Measurements from ENCODE around the gene CR1L. TPM values are rescaled to one million over a fixed set of nuclear protein-coding genes. Genes with fewer than 3 reads are reported as not detected.

The CR1L gene
- total RNA-seq = under 1 TPM in 1 of 4 donors, not detected in 3; 0.22 TPM

DNA sequence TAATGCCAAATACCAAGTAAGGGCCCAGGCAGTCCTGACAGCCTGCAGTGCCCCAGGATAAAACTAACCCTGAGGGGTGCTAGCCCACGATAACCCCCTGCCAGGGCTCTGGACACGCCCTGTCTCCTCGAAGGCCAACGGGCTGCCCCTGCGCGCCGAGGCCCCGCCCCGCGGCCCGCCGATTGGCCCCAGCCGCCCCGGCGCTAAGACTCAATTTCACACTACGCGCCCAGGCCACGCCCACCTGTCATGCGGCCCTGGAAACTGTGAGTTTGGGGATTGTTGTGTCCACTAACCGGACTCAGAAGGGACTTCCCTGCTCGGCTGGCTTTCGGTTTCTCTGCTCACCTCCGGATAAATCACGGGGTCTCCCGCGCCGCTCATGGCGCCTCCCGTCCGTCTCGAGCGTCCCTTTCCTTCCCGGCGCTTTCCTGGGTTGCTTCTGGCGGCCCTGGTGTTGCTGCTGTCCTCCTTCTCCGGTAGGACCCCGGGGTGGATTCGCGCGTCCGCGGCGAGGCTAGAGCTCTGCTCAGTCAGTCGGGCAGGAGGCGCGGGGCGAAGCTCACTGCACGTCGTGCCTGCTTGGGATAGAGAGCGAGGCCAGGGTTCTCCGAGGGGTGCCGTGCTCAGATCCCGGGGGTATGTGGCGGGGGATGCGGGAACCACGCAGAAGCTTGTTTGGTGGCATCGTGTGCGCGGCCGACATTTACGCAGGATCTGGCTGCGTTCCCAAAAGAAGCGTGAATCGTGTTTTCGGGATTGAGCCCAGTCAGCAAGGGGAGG lies at the start of gene CR1L:
Gene CR1L (plus strand): TSS at position 282 of the 783 bp plus-strand sequence. CDS start 101 bp downstream, at position 383.
- Histone ChIP-seq H3K27ac (no peak within 1 kb of the TSS), H3K27me3 (no peaks in the 10 kb centered on the region), H3K4me3 (replicated peaks in 1 of 3) (peak within 1 kb of the TSS; percentile 7 to 43 (median 8)), H3K36me3 (no peaks in the 10 kb centered on the region), H3K4me1 (peaks cover 0 to 5% of the 10 kb centered on the region in 2 donors), H3K9me3 (no peaks in the 10 kb centered on the region)
- intact Hi-C loops (cut with DNase I) = loop anchor here (10.0 kb wide), 1 partner anchor 160 kb away; no protein-coding TSS in a partner anchor
- TF ChIP-seq POLR2A (IDR thresholded peaks at IDR 0.05) (no peak), CTCF (IDR thresholded peaks at IDR 0.05) (no peak)
- WGBS, 2 donors = 11 to 21% methylated on average over 18 to 30 of the region's 65 CpGs
- DNase-seq = peak; percentile 87

DNA sequence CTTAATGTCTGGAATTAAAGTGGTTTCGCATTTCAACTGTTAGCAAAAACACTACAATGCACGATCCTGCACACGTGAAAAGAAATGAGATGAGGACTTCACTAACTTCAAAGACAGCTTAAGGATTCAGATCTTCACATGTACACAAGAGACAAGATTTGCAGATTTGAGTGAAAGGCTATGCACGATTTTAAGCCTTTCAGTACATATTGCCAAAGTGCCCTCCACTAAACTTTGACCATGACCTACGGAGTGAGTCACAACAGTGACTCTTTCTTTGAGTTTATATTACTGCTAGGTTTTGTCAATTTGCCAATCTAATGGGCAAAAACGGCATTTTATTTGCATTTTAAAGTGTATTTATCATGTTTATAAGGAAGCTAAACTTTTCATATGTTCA lies 41.2 kb upstream of the CR1L start:
- Histone ChIP-seq H3K4me3 (replicated peaks in 1 of 3) (no peak overlapping the region), H3K4me1 (no peaks in the 10 kb centered on the region), H3K27me3 (no peaks in the 10 kb centered on the region), H3K27ac (no peak overlapping the region), H3K9me3 (no peaks in the 10 kb centered on the region), H3K36me3 (no peaks in the 10 kb centered on the region)
- no peak for TF ChIP-seq POLR2A (IDR thresholded peaks at IDR 0.05)
- no peak for TF ChIP-seq CTCF (IDR thresholded peaks at IDR 0.05)
- intact Hi-C loops (cut with DNase I) = no loop called here
- no peak for DNase-seq
- 59 to 61% methylated on average over 6 of the region's 6 CpGs for WGBS, 2 donors

DNA sequence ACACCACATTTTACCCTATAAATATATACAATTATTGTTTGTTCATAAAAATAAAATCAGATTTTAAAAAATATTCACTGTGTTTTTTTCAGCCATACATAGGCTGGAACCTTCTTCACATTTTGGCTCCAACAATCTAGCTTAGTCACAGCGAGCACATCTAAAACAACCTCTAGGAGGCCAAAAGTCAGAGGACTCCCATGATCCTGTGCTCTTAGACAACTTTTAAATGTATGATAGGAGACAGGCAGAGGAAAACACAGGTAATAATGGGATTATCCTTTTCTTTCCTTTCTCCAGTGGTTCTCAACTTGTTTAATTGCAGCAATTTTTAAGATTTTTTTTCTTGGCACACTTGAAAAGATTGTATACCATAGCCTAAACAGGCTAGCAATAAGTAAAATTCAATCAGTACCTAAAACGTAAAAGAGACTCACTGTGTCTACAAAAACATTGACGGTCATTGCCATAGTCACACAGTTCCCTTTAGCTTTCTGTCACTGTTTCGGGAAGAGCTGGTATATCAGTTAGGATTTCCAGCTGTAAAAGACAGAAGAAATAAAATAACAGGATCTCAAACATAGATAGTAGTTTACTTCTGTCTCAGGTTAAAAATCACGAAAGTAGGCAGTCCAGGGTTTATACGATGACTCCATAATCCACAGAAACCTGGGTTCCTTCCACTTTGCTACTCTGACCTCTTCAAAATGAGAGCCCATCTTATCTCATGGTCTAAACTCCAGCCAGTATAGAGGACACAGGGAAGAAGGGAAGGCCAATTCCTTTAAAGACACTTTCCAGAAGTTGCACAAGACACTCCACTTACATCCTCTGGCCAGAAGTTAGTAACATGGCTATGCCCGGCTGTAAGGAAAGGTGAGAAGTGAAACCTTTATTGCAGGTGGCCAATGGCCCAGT lies 39.2 kb upstream of the CR1L start:
- H3K9me3 ChIP-seq = no peaks in the 10 kb centered on the region
- H3K36me3 ChIP-seq = no peaks in the 10 kb centered on the region
- intact Hi-C loops (cut with DNase I) = no loop called here
- TF ChIP-seq POLR2A (IDR thresholded peaks at IDR 0.05) (no peak), CTCF (IDR thresholded peaks at IDR 0.05) (no peak)
- no peak for DNase-seq
- no peak overlapping the region for H3K4me3 ChIP-seq (replicated peaks in 1 of 3)
- H3K27ac ChIP-seq = no peak overlapping the region
- WGBS, 2 donors = 92 to 95% methylated on average over 7 of the region's 7 CpGs
- H3K27me3 ChIP-seq = no peaks in the 10 kb centered on the region
- no peaks in the 10 kb centered on the region for H3K4me1 ChIP-seq

DNA sequence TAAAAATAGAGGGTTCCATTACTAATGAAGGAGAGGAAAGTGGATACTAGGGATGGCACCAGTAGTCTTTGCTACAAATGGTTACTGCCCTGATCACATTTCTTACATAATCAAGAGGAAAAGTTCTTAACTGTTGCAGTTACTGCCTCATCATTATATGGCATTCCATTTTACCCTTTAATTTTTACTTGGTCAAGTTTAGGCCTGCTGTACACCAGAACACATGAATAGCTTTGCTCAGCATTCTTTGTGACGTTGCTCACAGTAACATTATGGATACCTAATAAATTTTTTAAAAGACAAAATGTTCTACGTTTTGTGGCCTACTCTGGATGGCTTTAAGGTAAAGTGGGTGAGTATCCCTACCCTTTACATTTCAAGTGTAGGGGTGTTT lies 38.6 kb upstream of the CR1L start:
- Histone ChIP-seq H3K27ac (no peak overlapping the region), H3K27me3 (no peaks in the 10 kb centered on the region), H3K9me3 (no peaks in the 10 kb centered on the region), H3K4me1 (no peaks in the 10 kb centered on the region), H3K4me3 (replicated peaks in 1 of 3) (no peak overlapping the region), H3K36me3 (no peaks in the 10 kb centered on the region)
- DNase-seq = no peak
- 89 to 98% methylated on average over 2 of the region's 2 CpGs for WGBS, 2 donors
- intact Hi-C loops (cut with DNase I) = no loop called here
- TF ChIP-seq POLR2A (IDR thresholded peaks at IDR 0.05) (no peak), CTCF (IDR thresholded peaks at IDR 0.05) (no peak)
